Calu3 (cell line): ENCODE measurements around the gene KCNK15. TPM values are rescaled to one million over a fixed set of nuclear protein-coding genes. Genes with fewer than 3 reads are reported as not detected.

Experiments
- BruUV-seq: library from RNA; stranded (reverse); fragments of 400-500 nt; replicated peaks from 2 replicates; lab custom pipeline; 2021; lab: Mats Ljungman, UMichigan
- CTCF ChIA-PET: fragments of 300-600 bp; sonication (Branson Sonifier 250); formaldehyde crosslinking; loops from one replicate; lab custom pipeline; 2022; ENCODE audit warnings: antibody characterized with exemption; lab: Charles Lee
- DNase-seq: peaks from one replicate; pipeline ENCODE4 v3.0.0; 2022
- H3K27ac Mint-ChIP-seq: one replicate; pipeline ENCODE4 v1.8.0; 2022; ENCODE audit warnings: mixed read lengths; ENCODE audit not compliant: unreplicated experiment
- H3K27me3 Mint-ChIP-seq: one replicate; pipeline ENCODE4 v1.8.0; 2022; ENCODE audit warnings: mixed read lengths; ENCODE audit not compliant: unreplicated experiment
- H3K36me3 Mint-ChIP-seq: one replicate; pipeline ENCODE4 v1.8.0; 2022; ENCODE audit warnings: mild to moderate bottlenecking, moderate library complexity, mixed read lengths; ENCODE audit not compliant: insufficient read depth, unreplicated experiment
- H3K4me1 Mint-ChIP-seq: one replicate; pipeline ENCODE4 v1.8.0; 2022; ENCODE audit warnings: mild to moderate bottlenecking, low read depth, mixed read lengths; ENCODE audit not compliant: unreplicated experiment
- H3K4me3 Mint-ChIP-seq: one replicate; pipeline ENCODE4 v1.8.0; 2022; ENCODE audit warnings: mild to moderate bottlenecking, low read depth, moderate library complexity, mixed read lengths; ENCODE audit not compliant: unreplicated experiment
- H3K9me3 Mint-ChIP-seq: one replicate; pipeline ENCODE4 v1.8.0; 2022; ENCODE audit warnings: low read depth, mixed read lengths; ENCODE audit not compliant: unreplicated experiment
- CTCF ChIP-seq: fragments of 200-600 bp; IDR thresholded peaks from one replicate; pipeline ENCODE4 v1.8.0; 2022; ENCODE audit warnings: antibody characterized with exemption; ENCODE audit not compliant: unreplicated experiment
- intact Hi-C: fragments of 100-400 bp; cut with micrococcal nuclease; formaldehyde crosslinking; loops from one replicate; pipeline ENCODE4 v1.10.0; 2022; ENCODE audit not compliant: unreplicated experiment
- total RNA-seq: library from RNA; stranded (reverse); gene quantifications from 2 replicates; pipeline ENCODE4 v1.2.3, GENCODE V29; 2022

KCNK15 gene
- total RNA-seq, 1 experiment from 2014 or later, result 1.5 TPM

GRCh38 chr20:44756956-44757355 is 11.3 kb downstream of the KCNK15 start:
- Mint-ChIP-seq H3K4me1 (no peaks in the 10 kb centered on the region), H3K9me3 (no peaks in the 10 kb centered on the region), H3K4me3 (no peak overlapping the region), H3K27me3 (peaks cover 89% of the 10 kb centered on the region), H3K36me3 (no peaks in the 10 kb centered on the region), H3K27ac (no peak overlapping the region)
- CTCF ChIA-PET, result interaction anchor here (1.3 kb wide), 1 partner anchor 10 kb away, joined by 5 read pairs; no protein-coding TSS in a partner anchor
- DNase-seq, result no peak
- TF ChIP-seq CTCF, result peak; percentile 8
- intact Hi-C loops, result no loop called here
- BruUV-seq, result no TSS peak

- CTCF ChIA-PET, result interaction anchor here (1.9 kb wide), 1 partner anchor 11 kb away, joined by 6 read pairs; no protein-coding TSS in a partner anchor
- TF ChIP-seq CTCF, result no peak
- no peaks in the 10 kb centered on the region for H3K4me1 Mint-ChIP-seq
- no TSS peak for BruUV-seq
- no peak overlapping the region for H3K27ac Mint-ChIP-seq
- DNase-seq, result no peak
- H3K4me3 Mint-ChIP-seq, result no peak overlapping the region
- peaks cover 87% of the 10 kb centered on the region for H3K27me3 Mint-ChIP-seq
- H3K36me3 Mint-ChIP-seq, result no peaks in the 10 kb centered on the region
- intact Hi-C loops, result no loop called here
- H3K9me3 Mint-ChIP-seq, result no peaks in the 10 kb centered on the region
Observed at GRCh38 chr20:44758247-44759101, 12.8 kb downstream of the KCNK15 start.

- no peak for TF ChIP-seq CTCF
- Mint-ChIP-seq H3K4me3 (no peak overlapping the region), H3K9me3 (no peaks in the 10 kb centered on the region), H3K36me3 (no peaks in the 10 kb centered on the region), H3K4me1 (no peaks in the 10 kb centered on the region), H3K27me3 (peaks cover 87% of the 10 kb centered on the region), H3K27ac (no peak overlapping the region)
- intact Hi-C loops, result no loop called here
- BruUV-seq, result no TSS peak
- CTCF ChIA-PET, result no interaction called here
- no peak for DNase-seq
Observed at GRCh38 chr20:44759595-44759994, 13.9 kb downstream of the KCNK15 start.

- Mint-ChIP-seq H3K36me3 (no peaks in the 10 kb centered on the region), H3K27me3 (peaks cover 87% of the 10 kb centered on the region), H3K9me3 (no peaks in the 10 kb centered on the region), H3K4me3 (no peak overlapping the region), H3K27ac (no peak overlapping the region), H3K4me1 (peaks cover 11% of the 10 kb centered on the region)
- intact Hi-C loops, result no loop called here
- CTCF ChIA-PET, result interaction anchor here (0.7 kb wide), 1 partner anchor 14 kb away, joined by 4 read pairs; no protein-coding TSS in a partner anchor
- BruUV-seq, result no TSS peak
- no peak for TF ChIP-seq CTCF
- no peak for DNase-seq
Observed at GRCh38 chr20:44761423-44761822, 15.8 kb downstream of the KCNK15 start.
